SK-N-SH treated with all-trans-retinoic acid at 6 μM for 48 hours (cell line): ENCODE results near the gene ART5.

Source experiments
- ATAC-seq: fragments of 200-7000 bp; cut with Tn5 transposase; 3 replicates; pipeline ENCODE4 v1.9.1; 2020; ENCODE audit warnings: mild to moderate bottlenecking, moderate library complexity
- ARNTL ChIP-seq: fragments of 450-650 bp; formaldehyde crosslinking; IDR thresholded peaks from 2 replicates; pipeline ENCODE4 v1.5.0; 2020; ENCODE audit warnings: low read depth, mild to moderate bottlenecking, moderate library complexity, borderline replicate concordance
- BACH2 ChIP-seq: fragments of 250-450 bp; sonication (Bioruptor Pico); IDR thresholded peaks from 2 replicates; pipeline ENCODE4 v1.9.0; 2021; ENCODE audit warnings: mild to moderate bottlenecking, borderline replicate concordance
- CREB5 ChIP-seq: fragments of 250-450 bp; sonication (Bioruptor Pico); IDR thresholded peaks from 2 replicates; pipeline ENCODE4 v1.5.1; 2020; ENCODE audit warnings: low read depth, mild to moderate bottlenecking, moderate library complexity
- CSDC2 ChIP-seq: fragments of 250-450 bp; sonication (Bioruptor Pico); IDR thresholded peaks from 2 replicates; pipeline ENCODE4 v1.5.0; 2020; ENCODE audit warnings: mild to moderate bottlenecking, moderate library complexity
- CSRNP3 ChIP-seq: fragments of 250-450 bp; sonication (Bioruptor Pico); IDR thresholded peaks from 2 replicates; pipeline ENCODE4 v1.5.1; 2021; ENCODE audit warnings: mild to moderate bottlenecking, moderate library complexity
- ESRRG ChIP-seq: fragments of 250-450 bp; sonication (Bioruptor Pico); IDR thresholded peaks from 2 replicates; pipeline ENCODE4 v1.6.1; 2021; ENCODE audit warnings: mild to moderate bottlenecking
- GLIS3 ChIP-seq: fragments of 250-450 bp; sonication (Bioruptor Pico); IDR thresholded peaks from 2 replicates; pipeline ENCODE4 v1.5.0; 2020; ENCODE audit warnings: mild to moderate bottlenecking, moderate library complexity
- ISL1 ChIP-seq: fragments of 250-450 bp; sonication (Bioruptor Pico); IDR thresholded peaks from 2 replicates; pipeline ENCODE4 v2.1.2; 2022; ENCODE audit warnings: mild to moderate bottlenecking, moderate library complexity
- OSR1 ChIP-seq: fragments of 250-450 bp; sonication (Bioruptor Pico); IDR thresholded peaks from 2 replicates; pipeline ENCODE4 v1.8.0; 2022; ENCODE audit warnings: moderate library complexity, mild to moderate bottlenecking, inconsistent platforms
- PATZ1 ChIP-seq: fragments of 250-450 bp; sonication (Bioruptor Pico); IDR thresholded peaks from 2 replicates; pipeline ENCODE4 v1.8.0; 2020; ENCODE audit warnings: mild to moderate bottlenecking, moderate library complexity, borderline replicate concordance
- PPARA ChIP-seq: fragments of 250-450 bp; sonication (Bioruptor Pico); IDR thresholded peaks from 2 replicates; pipeline ENCODE4 v1.5.0; 2020; ENCODE audit warnings: mild to moderate bottlenecking, borderline replicate concordance
- RARB ChIP-seq: fragments of 250-450 bp; sonication (Bioruptor Pico); IDR thresholded peaks from 2 replicates; pipeline ENCODE4 v1.8.0; 2021; ENCODE audit warnings: mild to moderate bottlenecking, moderate library complexity
- SNAI2 ChIP-seq: fragments of 250-450 bp; sonication (Bioruptor Pico); IDR thresholded peaks from 2 replicates; pipeline ENCODE4 v1.5.0; 2020; ENCODE audit warnings: mild to moderate bottlenecking, moderate library complexity
- TCF4 ChIP-seq: fragments of 250-450 bp; sonication (Bioruptor Pico); IDR thresholded peaks from 2 replicates; pipeline ENCODE4 v1.8.0; 2021; ENCODE audit warnings: mild to moderate bottlenecking, moderate library complexity, borderline replicate concordance
- TOX ChIP-seq: fragments of 250-450 bp; sonication (Bioruptor Pico); IDR thresholded peaks from 2 replicates; pipeline ENCODE4 v1.8.0; 2021; ENCODE audit warnings: mild to moderate bottlenecking, moderate library complexity, borderline replicate concordance
- TSHZ2 ChIP-seq: fragments of 250-450 bp; sonication (Bioruptor Pico); IDR thresholded peaks from 2 replicates; pipeline ENCODE4 v1.5.0; 2020; ENCODE audit warnings: mild to moderate bottlenecking, moderate library complexity
- ZC3H10 ChIP-seq: fragments of 250-450 bp; sonication (Bioruptor Pico); IDR thresholded peaks from 2 replicates; pipeline ENCODE4 v1.5.1; 2021; ENCODE audit warnings: mild to moderate bottlenecking, moderate library complexity
- ZFP3 ChIP-seq: fragments of 250-450 bp; sonication (Bioruptor Pico); IDR thresholded peaks from 2 replicates; pipeline ENCODE4 v1.5.0; 2020; ENCODE audit warnings: mild to moderate bottlenecking, moderate library complexity
- ZNF565 ChIP-seq: fragments of 450-650 bp; formaldehyde crosslinking; conservative IDR thresholded peaks from 2 replicates; pipeline ENCODE4 v1.5.0; 2020; ENCODE audit warnings: low read depth, mild to moderate bottlenecking, moderate library complexity
- ZNF70 ChIP-seq: fragments of 450-650 bp; formaldehyde crosslinking; IDR thresholded peaks from 2 replicates; pipeline ENCODE4 v1.5.0; 2020; ENCODE audit warnings: mild to moderate bottlenecking, moderate library complexity

The ART5 gene

GRCh38 chr11:3622521-3622920 lies 19.3 kb downstream of the ART5 start:
- no peak for TF ChIP-seq ZFP3 (CRISPR knock-in tag)
- no peak for TF ChIP-seq ZNF565 (CRISPR knock-in tag)
- no peak for TF ChIP-seq OSR1
- no peak for TF ChIP-seq CREB5 (CRISPR knock-in tag)
- no peak for TF ChIP-seq PPARA (CRISPR knock-in tag)
- no peak for TF ChIP-seq GLIS3 (CRISPR knock-in tag)
- no peak for ATAC-seq

- TF ChIP-seq BACH2 (CRISPR knock-in tag) (no peak), SNAI2 (CRISPR knock-in tag) (no peak), ISL1 (CRISPR knock-in tag) (no peak), ZNF70 (CRISPR knock-in tag) (no peak), TCF4 (CRISPR knock-in tag) (no peak), ZC3H10 (CRISPR knock-in tag) (no peak), CSRNP3 (CRISPR knock-in tag) (no peak), PATZ1 (no peak), ZFP3 (CRISPR knock-in tag) (no peak), PPARA (CRISPR knock-in tag) (no peak), TOX (CRISPR knock-in tag) (no peak), CREB5 (CRISPR knock-in tag) (no peak), ESRRG (CRISPR knock-in tag) (no peak), ARNTL (CRISPR knock-in tag) (no peak), TSHZ2 (CRISPR knock-in tag) (no peak), RARB (CRISPR knock-in tag) (no peak)
- ATAC-seq = no peak
Observed at GRCh38 chr11:3617990-3618389, 23.8 kb downstream of the ART5 start.

GRCh38 chr11:3616721-3617460 lies 24.9 kb downstream of the ART5 start:
- TF ChIP-seq ISL1 (CRISPR knock-in tag) (no peak), RARB (CRISPR knock-in tag) (no peak), BACH2 (CRISPR knock-in tag) (no peak), SNAI2 (CRISPR knock-in tag) (no peak), OSR1 (no peak)
- ATAC-seq = no peak

- TF ChIP-seq SNAI2 (CRISPR knock-in tag) (no peak), ZC3H10 (CRISPR knock-in tag) (no peak), TCF4 (CRISPR knock-in tag) (no peak), BACH2 (CRISPR knock-in tag) (no peak), CSDC2 (CRISPR knock-in tag) (no peak)
- no peak for ATAC-seq
Observed at GRCh38 chr11:3615998-3616397, 25.8 kb downstream of the ART5 start.
